ENCODE measurements around the gene SNF8. TPM values are rescaled to one million over a fixed set of nuclear protein-coding genes. Genes with fewer than 3 reads are reported as not detected.

The SNF8 gene
- polyA plus RNA-seq, 3 donors, result 91.6 to 162 (median 145) TPM

DNA sequence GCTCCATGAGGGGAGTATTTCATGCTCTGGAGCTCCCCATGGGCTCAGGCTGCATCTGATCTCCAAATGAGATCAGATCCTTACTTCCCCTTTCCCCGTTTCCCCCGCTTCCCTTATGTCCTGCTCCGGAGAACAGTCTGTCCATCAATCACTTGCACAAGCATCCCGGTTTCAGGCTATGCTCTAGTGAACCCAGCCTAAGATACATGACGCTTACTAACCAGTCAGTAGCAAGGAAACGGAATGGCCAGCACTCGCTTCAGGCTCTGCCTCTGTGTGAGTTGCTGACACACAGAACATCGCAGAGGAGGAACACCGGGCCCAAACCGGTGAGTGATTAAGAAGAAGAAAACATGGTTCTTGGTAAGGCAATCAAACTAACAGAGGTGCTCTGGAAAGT is 61.5 kb downstream of the SNF8 start:
- Histone ChIP-seq H4K20me1 (ENCODE audit: insufficient read depth, low read length) (no peaks in the 10 kb centered on the region), H3K79me2 (ENCODE audit: insufficient read depth, low read length) (no peaks in the 10 kb centered on the region), H3K36me3 (replicated peaks in 1 of 2; ENCODE audit: control insufficient read depth in 1 of 2, insufficient read depth in 2 of 2, low read length in 2 of 2) (no peaks in the 10 kb centered on the region), H3K4me3 (replicated peaks in 1 of 3; ENCODE audit: low read depth in 2 of 3, low read length in 3 of 3) (no peak overlapping the region), H3K4me1 (ENCODE audit: control insufficient read depth in 1 of 2, insufficient read depth in 2 of 2, low read length in 2 of 2) (no peaks in the 10 kb centered on the region), H3K27me3 (ENCODE audit: control insufficient read depth in 2 of 2, insufficient read depth in 2 of 2, low read length in 2 of 2) (no peaks in the 10 kb centered on the region), H3K4me2 (replicated peaks; ENCODE audit: extremely low read depth, low read length, poor library complexity, severe bottlenecking) (no peak overlapping the region), H3K9me3 (replicated peaks in 1 of 2; ENCODE audit: control insufficient read depth in 1 of 2, insufficient read depth in 1 of 2, low read length in 2 of 2) (no peaks in the 10 kb centered on the region), H3K27ac (ENCODE audit: low read depth in 1 of 2, low read length in 2 of 2) (no peak overlapping the region), H3K9ac (ENCODE audit: insufficient read depth, low read length, poor library complexity, severe bottlenecking) (no peak overlapping the region), H2AFZ (ENCODE audit: insufficient read depth, low read depth, low read length, poor library complexity, severe bottlenecking) (no peak overlapping the region)
- intact Hi-C loops (cut with micrococcal nuclease), result no loop called here
- peak overlapping the region in 1 of 7 donors; percentile 3 for H3K27ac Mint-ChIP-seq
- peaks cover 4% of the 10 kb centered on the region for H3K4me1 Mint-ChIP-seq
- H3K9me3 Mint-ChIP-seq, result peaks cover 0 to 2% (median 0%) of the 10 kb centered on the region in 7 donors
- TF ChIP-seq, protein P1, sequence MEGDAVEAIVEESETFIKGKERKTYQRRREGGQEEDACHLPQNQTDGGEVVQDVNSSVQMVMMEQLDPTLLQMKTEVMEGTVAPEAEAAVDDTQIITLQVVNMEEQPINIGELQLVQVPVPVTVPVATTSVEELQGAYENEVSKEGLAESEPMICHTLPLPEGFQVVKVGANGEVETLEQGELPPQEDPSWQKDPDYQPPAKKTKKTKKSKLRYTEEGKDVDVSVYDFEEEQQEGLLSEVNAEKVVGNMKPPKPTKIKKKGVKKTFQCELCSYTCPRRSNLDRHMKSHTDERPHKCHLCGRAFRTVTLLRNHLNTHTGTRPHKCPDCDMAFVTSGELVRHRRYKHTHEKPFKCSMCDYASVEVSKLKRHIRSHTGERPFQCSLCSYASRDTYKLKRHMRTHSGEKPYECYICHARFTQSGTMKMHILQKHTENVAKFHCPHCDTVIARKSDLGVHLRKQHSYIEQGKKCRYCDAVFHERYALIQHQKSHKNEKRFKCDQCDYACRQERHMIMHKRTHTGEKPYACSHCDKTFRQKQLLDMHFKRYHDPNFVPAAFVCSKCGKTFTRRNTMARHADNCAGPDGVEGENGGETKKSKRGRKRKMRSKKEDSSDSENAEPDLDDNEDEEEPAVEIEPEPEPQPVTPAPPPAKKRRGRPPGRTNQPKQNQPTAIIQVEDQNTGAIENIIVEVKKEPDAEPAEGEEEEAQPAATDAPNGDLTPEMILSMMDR (IDR thresholded peaks at IDR 0.05), result no peak
- no peak overlapping the region for H3K4me3 Mint-ChIP-seq
- peaks cover 10 to 20% (median 15%) of the 10 kb centered on the region in 3 donors for H3K27me3 Mint-ChIP-seq (ENCODE audit: low read depth in 3 of 3)
- H3K36me3 Mint-ChIP-seq, result no peaks in the 10 kb centered on the region
- WGBS (ENCODE audit: insufficient coverage), result 68% methylated on average over 8 of the region's 10 CpGs
- no peak for DNase-seq

DNA sequence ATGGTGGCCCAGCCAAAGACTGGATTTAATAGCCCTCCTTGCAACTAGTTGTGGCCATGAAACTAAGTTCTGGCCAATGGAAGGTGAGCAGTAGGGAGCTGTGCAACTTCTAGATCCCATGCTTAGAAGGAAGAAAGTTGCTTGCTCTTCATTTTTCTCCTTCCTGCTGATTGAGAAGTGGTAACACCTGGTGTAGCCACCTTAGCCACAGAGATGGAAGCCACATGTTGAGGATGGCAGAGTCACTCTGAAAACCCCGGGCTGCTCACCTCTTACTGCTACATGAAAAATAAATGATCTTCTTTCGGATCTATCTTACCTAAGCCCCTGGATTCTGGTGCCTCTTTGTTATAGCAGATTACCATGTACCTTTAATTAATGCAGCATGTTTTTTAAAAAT is 62.4 kb downstream of the SNF8 start:
- Mint-ChIP-seq H3K27me3 (ENCODE audit: low read depth in 3 of 3) (peaks cover 10 to 19% (median 12%) of the 10 kb centered on the region in 3 donors), H3K27ac (no peak overlapping the region), H3K4me3 (no peak overlapping the region), H3K4me1 (peaks cover 6% of the 10 kb centered on the region), H3K36me3 (no peaks in the 10 kb centered on the region), H3K9me3 (peaks cover 0 to 2% (median 0%) of the 10 kb centered on the region in 7 donors)
- no peak overlapping the region for H3K27ac ChIP-seq (ENCODE audit: low read depth in 1 of 2, low read length in 2 of 2)
- TF ChIP-seq, protein P1 (IDR thresholded peaks at IDR 0.05), result no peak
- DNase-seq, result no peak
- intact Hi-C loops (cut with micrococcal nuclease), result no loop called here
- H3K9ac ChIP-seq (ENCODE audit: insufficient read depth, low read length, poor library complexity, severe bottlenecking), result no peak overlapping the region
- H3K9me3 ChIP-seq (replicated peaks in 1 of 2; ENCODE audit: control insufficient read depth in 1 of 2, insufficient read depth in 1 of 2, low read length in 2 of 2), result no peaks in the 10 kb centered on the region
- H3K36me3 ChIP-seq (replicated peaks in 1 of 2; ENCODE audit: control insufficient read depth in 1 of 2, insufficient read depth in 2 of 2, low read length in 2 of 2), result no peaks in the 10 kb centered on the region
- H3K79me2 ChIP-seq (ENCODE audit: insufficient read depth, low read length), result no peaks in the 10 kb centered on the region
- no peaks in the 10 kb centered on the region for H3K4me1 ChIP-seq (ENCODE audit: control insufficient read depth in 1 of 2, insufficient read depth in 2 of 2, low read length in 2 of 2)
- H3K27me3 ChIP-seq (ENCODE audit: control insufficient read depth in 2 of 2, insufficient read depth in 2 of 2, low read length in 2 of 2), result no peaks in the 10 kb centered on the region
- no peak overlapping the region for H2AFZ ChIP-seq (ENCODE audit: insufficient read depth, low read depth, low read length, poor library complexity, severe bottlenecking)
- H3K4me3 ChIP-seq (replicated peaks in 1 of 3; ENCODE audit: low read depth in 2 of 3, low read length in 3 of 3), result no peak overlapping the region
- no peak overlapping the region for H3K4me2 ChIP-seq (replicated peaks; ENCODE audit: extremely low read depth, low read length, poor library complexity, severe bottlenecking)
- H4K20me1 ChIP-seq (ENCODE audit: insufficient read depth, low read length), result no peaks in the 10 kb centered on the region
- no CpG with 5 or more reads among the region's 2 CpGs for WGBS (ENCODE audit: insufficient coverage)

Small RNA genes within 50 kb of the gene (small RNA-seq; reads per million reads assigned to genes)
- gene AC068531.1 (ENCODE audit: insufficient read length, low read depth) (not detected), gene RF00263 (ENCODE audit: insufficient read length, low read depth) (0.71 reads per million), gene RF01210 (ENCODE audit: insufficient read length, low read depth) (not detected), gene RNU1-42P (ENCODE audit: insufficient read length, low read depth) (1.2 reads per million)

Other genes starting within 250 kb of the SNF8 start
- gene PRAC1, start 222.3 kb downstream of the SNF8 start, polyA plus RNA-seq, result not detected
- gene PRAC2, start 221.7 kb downstream of the SNF8 start, polyA plus RNA-seq, result not detected
- gene HOXB13, start 216.1 kb downstream of the SNF8 start, polyA plus RNA-seq, result not detected
- not detected for gene TTLL6, start 127.6 kb downstream of the SNF8 start, polyA plus RNA-seq
- 100 to 1,000 TPM in 2 of 3 donors, 10 to 100 TPM in 1; 87.5 to 280 (median 214) TPM for gene CALCOCO2, start 113.8 kb downstream of the SNF8 start, polyA plus RNA-seq
- 100 to 1,000 TPM; 118 to 199 (median 161) TPM for gene ATP5MC1, start 52.1 kb downstream of the SNF8 start, polyA plus RNA-seq
- gene UBE2Z, start 36.4 kb downstream of the SNF8 start, polyA plus RNA-seq, result 10 to 100 TPM; 35.8 to 44.7 (median 40.0) TPM
- gene GIP, start 23.8 kb upstream of the SNF8 start, polyA plus RNA-seq, result not detected
- not detected for gene IGF2BP1, start 52.5 kb upstream of the SNF8 start, polyA plus RNA-seq
- not detected for gene B4GALNT2, start 187.9 kb upstream of the SNF8 start, polyA plus RNA-seq

Data from CD14-positive monocyte (primary cell).